ENCODE measurements around the gene IGFBP1. TPM values are rescaled to one million over a fixed set of nuclear protein-coding genes. Genes with fewer than 3 reads are reported as not detected.

The IGFBP1 gene
- total and polyA plus RNA-seq, 2 of the 13 experiments (the other 11 are each of a cell fraction or from before 2014, with no cell fraction given) = 5.4 to 885 TPM

- peak; percentile 97 for TF ChIP-seq ZNF687 (CRISPR knock-in tag; IDR thresholded peaks at IDR 0.05)
- no peak for TF ChIP-seq CAMTA2 (CRISPR knock-in tag; IDR thresholded peaks at IDR 0.05; ENCODE audit: borderline replicate concordance)
- peak; percentile 87; the same call in 1 of the 2 replicates for TF ChIP-seq MAX (IDR thresholded peaks at IDR 0.05)
- peak; percentile 52; the same call in 1 of the 2 replicates for TF ChIP-seq GATAD2A (CRISPR knock-in tag; IDR thresholded peaks at IDR 0.05)
- TF ChIP-seq FOXO1 (CRISPR knock-in tag; IDR thresholded peaks at IDR 0.05) = peak; percentile 64; the same call in 1 of the 2 replicates
- 0 out of 2 replicates have a peak, but pooled peaks have one; percentile 53 for TF ChIP-seq MTERF4 (CRISPR knock-in tag; IDR thresholded peaks at IDR 0.05)
- 0 out of 2 replicates have a peak, but pooled peaks have one; percentile 21 for TF ChIP-seq PHF20 (CRISPR knock-in tag; IDR thresholded peaks at IDR 0.05)
- no peak for TF ChIP-seq ZNF24 (IDR thresholded peaks at IDR 0.05)
- no peak for TF ChIP-seq USF2 (IDR thresholded peaks at IDR 0.05; ENCODE audit: low read depth, low read length)
- TF ChIP-seq USF2 (CRISPR knock-in tag; IDR thresholded peaks at IDR 0.05; ENCODE audit: borderline replicate concordance) = peak; percentile 59; the same call in 1 of the 2 replicates
- TF ChIP-seq SPEN (CRISPR knock-in tag; IDR thresholded peaks at IDR 0.05; ENCODE audit: low read depth) = peak; percentile 67; the same call in 1 of the 2 replicates
- TF ChIP-seq DRAP1 (CRISPR knock-in tag; IDR thresholded peaks at IDR 0.05) = peak; percentile 23; the same call in 1 of the 2 replicates
- peak; percentile 71 for TF ChIP-seq SOX5 (CRISPR knock-in tag; IDR thresholded peaks at IDR 0.05; ENCODE audit: borderline replicate concordance)
- TF ChIP-seq LCORL (IDR thresholded peaks at IDR 0.05) = no peak
- peak; percentile 85 for TF ChIP-seq LCORL (CRISPR knock-in tag; IDR thresholded peaks at IDR 0.05)
- peak; percentile 19; the same call in 1 of the 2 replicates for TF ChIP-seq ARID4A (CRISPR knock-in tag; IDR thresholded peaks at IDR 0.05; ENCODE audit: borderline replicate concordance)
- no peak for TF ChIP-seq GATA4 (IDR thresholded peaks at IDR 0.05; ENCODE audit: borderline replicate concordance, low read depth)
These were observed 22.5 kb upstream of the IGFBP1 start (continued) for GRCh38 chr7:45865594-45866410.

Data from HepG2 (cell line).